D721Med (cell line): Measurements from ENCODE around the gene ZNHIT2.

ENCODE experiments used
- DNase-seq: peaks from one replicate; pipeline ENCODE4 v3.0.0; 2011; ENCODE audit warnings: low spot score; ENCODE audit not compliant: insufficient read length
- FAIRE-seq: peaks from 2 replicates; lab custom pipeline; 2011; peaks lifted over from hg19 to GRCh38; lab: Jason Lieb, UNC
- TF ChIP-seq, protein P1 (sequence below): IDR thresholded peaks from 2 replicates; pipeline ENCODE4 v1.5.1; 2012; ENCODE audit warnings: mild to moderate bottlenecking, control low read depth; ENCODE audit not compliant: insufficient read depth; ENCODE audit errors: missing control alignments

The ZNHIT2 gene

DNA sequence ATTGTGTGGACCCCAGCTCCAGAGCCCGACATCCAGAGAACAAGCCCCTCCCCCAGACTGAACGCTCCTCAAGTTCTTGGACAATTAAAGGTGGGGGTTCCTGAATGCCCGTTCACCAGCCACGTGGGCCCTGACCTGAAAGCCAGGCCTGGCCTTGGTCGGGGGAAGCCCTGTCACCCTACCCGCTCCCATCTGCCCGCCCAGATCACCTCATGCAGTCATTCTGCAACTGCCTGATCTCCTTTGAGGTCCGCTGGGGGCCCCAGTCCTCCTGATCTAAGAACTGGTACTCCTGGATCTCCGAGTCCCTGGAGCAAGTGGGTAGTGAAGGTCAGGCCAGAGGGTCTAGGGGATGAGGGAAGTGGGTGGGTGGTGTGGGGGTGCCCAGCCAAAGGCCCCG, 50.1 kb downstream of the ZNHIT2 start:
- DNase-seq (no peak), FAIRE-seq (no peak)
- TF ChIP-seq, protein P1, sequence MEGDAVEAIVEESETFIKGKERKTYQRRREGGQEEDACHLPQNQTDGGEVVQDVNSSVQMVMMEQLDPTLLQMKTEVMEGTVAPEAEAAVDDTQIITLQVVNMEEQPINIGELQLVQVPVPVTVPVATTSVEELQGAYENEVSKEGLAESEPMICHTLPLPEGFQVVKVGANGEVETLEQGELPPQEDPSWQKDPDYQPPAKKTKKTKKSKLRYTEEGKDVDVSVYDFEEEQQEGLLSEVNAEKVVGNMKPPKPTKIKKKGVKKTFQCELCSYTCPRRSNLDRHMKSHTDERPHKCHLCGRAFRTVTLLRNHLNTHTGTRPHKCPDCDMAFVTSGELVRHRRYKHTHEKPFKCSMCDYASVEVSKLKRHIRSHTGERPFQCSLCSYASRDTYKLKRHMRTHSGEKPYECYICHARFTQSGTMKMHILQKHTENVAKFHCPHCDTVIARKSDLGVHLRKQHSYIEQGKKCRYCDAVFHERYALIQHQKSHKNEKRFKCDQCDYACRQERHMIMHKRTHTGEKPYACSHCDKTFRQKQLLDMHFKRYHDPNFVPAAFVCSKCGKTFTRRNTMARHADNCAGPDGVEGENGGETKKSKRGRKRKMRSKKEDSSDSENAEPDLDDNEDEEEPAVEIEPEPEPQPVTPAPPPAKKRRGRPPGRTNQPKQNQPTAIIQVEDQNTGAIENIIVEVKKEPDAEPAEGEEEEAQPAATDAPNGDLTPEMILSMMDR = no peak

DNA sequence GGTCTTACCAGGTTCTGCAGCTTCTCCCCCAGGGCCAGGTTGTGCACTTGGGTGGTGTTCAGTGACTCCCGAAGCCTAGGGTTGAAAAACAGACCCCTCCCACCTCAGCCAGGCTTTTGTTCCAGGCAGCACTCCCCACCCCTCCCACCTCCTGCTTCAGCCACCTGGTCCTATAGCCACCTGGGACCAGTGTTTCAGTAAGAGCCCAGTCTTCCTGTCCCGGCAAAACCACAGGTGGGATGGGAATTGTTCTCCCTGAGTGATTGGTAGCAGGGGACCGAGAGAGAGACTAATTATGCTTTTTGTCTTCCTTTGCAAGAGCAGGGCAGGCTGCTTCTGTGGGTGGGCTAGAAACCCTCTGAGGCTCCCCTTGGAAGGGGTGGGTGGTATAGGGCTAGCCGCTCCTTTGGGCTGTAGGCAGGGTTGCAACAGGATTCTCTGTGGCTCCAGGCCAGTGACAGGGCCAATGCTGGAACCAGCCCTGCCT, 50.7 kb downstream of the ZNHIT2 start:
- TF ChIP-seq, protein P1 = no peak
- no peak for DNase-seq
- no peak for FAIRE-seq
